Left cardiac atrium (tissue), 4 donors: ENCODE data around the gene TBC1D2. TPM values are rescaled to one million over a fixed set of nuclear protein-coding genes. Genes with fewer than 3 reads are reported as not detected.

Source experiments
- ATAC-seq, 2 donors: fragments of 200-7000 bp; cut with Tn5 transposase; one replicate each; pipeline ENCODE4 v1.9.1; 2020; ENCODE audit warnings: mild to moderate bottlenecking in 2 of 2, moderate library complexity in 2 of 2
- DNase-seq: peaks from one replicate; pipeline ENCODE4 v3.0.0-alpha.2; 2020
- intact Hi-C, 2 donors: fragments of 100-400 bp; cut with DNase I; formaldehyde crosslinking; loops; one replicate each; pipeline versions ENCODE4 v1.14.1 to v1.15.1; 2022 to 2023
- microRNA-seq, 2 donors: library from miRNA; unstranded; fragments of <30 nt; microRNA quantifications; one replicate each; pipeline ENCODE4 v1.2.0, GENCODE V29; 2020
- total RNA-seq, 2 donors: library from RNA; stranded (reverse); fragmentation: NEBNext Ultra II Directional; extraction: Animal tissue kit (Norgen Biotek cat#: 25700); gene quantifications; one replicate each; pipeline ENCODE4 v1.2.1, GENCODE V29; 2021
- donor health status: DM: no; HTN: yes; CAD: no.
- donor health status: DM: no; HTN: yes; CAD: no; lungs with severe emphysema.
- donor health status: DM: yes; HTN: yes; CAD: no.
- donor health status: Dilated cardiomyopathy.

TBC1D2 gene
- total RNA-seq, 2 donors from 2014 or later, result 4.4 to 5.3 TPM

DNA sequence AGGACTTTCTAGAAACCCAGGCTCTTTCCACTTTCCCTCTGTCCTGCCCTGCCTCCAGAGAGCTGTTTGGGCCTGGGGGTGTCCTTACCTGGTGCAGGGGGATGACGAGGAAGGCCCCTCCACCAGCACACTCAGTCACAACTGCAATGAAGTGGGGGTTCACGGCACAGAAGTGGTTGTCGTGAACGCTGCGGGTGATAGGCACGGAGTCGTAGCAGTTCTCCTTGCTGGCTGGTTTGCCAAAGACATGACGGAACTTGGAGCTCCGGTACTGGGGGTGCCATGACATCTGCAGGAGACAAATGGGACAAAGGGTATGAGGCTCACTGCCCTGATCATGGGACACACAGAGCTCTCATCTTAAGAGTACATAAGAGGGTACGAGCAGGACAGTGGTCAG, 98.1 kb downstream of the TBC1D2 start:
- intact Hi-C loops, result no loop called here
- DNase-seq, result no peak
- no peak for ATAC-seq

DNA sequence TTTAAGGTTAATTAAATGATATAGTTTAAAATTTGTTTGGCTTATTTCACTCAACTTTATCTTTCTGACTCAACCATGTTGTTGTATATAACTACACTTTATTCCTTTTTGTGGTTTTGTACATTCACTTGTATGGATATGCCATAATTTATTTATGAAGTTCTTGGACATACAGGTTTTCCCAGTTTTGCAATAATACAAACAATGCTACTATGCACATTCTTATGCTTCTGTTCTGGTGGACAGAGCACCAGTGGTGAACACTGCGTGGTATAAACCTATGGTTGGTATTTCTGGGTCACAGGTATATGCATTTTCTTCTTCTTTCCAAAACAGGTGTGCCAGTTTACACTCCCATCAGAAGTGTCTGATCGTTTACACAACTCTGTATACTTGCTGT, 100.8 kb downstream of the TBC1D2 start:
- ATAC-seq (no peak), DNase-seq (no peak)
- intact Hi-C loops, result no loop called here

DNA sequence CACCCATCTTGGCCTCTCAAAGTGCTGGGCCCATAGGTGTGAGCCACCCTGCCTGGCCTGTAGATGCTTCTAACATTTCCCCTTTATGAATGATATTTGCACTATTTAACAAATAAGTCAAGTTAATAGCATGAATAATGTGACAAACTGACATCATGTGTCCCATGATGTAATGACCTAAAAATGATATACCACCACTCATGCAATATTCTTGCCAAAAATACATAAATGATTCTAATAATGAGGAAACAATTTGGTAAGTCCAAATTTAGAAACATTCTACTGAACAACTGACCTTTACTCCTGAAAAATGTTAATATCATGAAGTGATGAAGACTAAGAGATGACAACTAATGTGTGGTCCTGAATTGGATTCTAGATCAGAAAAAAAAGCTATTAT, 102.9 kb downstream of the TBC1D2 start:
- DNase-seq, result no peak
- no peak for ATAC-seq
- intact Hi-C loops, result no loop called here

DNA sequence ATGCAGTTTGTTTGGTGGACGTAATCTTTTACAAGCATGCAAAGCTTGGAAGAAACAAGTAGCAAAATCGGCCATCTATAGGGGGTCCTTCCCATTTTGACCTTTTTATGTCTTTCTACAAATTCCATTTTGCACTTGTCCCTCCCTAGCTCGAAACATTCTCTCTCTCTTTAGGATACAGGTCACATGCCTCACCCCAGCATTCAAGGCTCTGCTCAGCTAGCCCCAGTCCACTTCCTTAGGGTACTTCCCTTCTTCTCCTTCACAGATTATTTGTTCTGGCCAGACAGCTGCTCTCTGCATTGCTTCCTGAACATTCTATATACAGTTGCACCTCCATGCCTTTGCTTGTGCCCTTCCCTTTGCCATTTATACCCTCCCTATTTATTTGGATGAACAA, 104.7 kb downstream of the TBC1D2 start:
- ATAC-seq (peak in 1 of 2 donors; percentile 49), DNase-seq (no peak)
- intact Hi-C loops, result no loop called here

DNA sequence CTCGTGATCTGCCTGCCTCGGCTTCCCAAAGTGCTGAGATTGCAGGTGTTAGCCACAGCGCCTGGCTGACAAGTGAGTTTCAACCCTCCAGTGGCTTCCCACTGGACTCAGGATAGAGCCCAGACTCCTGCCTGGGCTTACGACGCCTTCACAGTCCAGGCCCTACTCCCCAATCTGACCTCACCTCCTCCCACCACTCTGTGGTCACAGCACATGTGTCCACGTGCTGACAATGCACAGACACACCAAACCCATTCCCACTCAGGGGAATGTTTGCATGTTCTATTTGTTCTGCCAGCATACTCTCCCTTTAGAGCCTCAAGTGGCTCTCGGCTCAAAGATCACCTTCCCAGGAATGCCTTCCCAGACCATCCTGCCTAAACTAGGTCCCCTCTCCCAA, 105.3 kb downstream of the TBC1D2 start:
- intact Hi-C loops, result no loop called here
- no peak for DNase-seq
- ATAC-seq, result peak in 1 of 2 donors; percentile 23

DNA sequence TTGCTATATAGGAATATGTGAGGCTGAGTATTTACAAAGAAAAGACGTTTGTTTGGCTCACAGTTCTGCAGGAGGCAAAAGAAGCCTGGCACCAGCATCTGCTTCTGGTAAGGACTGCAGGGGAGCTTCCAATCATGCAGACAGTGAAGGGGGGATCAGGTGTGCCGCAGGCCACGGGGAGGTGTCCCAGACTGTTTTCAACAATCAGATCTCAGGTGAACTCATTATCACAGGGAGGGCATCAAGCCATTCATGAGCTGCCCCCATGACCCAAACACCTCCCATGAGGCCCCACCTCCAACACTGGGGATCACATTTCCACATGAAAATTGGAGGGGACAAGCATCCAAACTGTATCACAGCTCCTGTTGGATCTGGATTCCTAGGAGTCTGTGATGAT, 106.0 kb downstream of the TBC1D2 start:
- no peak for ATAC-seq
- intact Hi-C loops, result no loop called here
- DNase-seq, result no peak

Small RNA genes lying within 50 kb of the gene (microRNA-seq; reads per million reads assigned to microRNA genes)
- 0 to 0.20 reads per million in 2 donors for gene MIR6854

Other genes with a start within 250 kb of the TBC1D2 start
- 10 to 100 TPM; 31.0 to 41.5 TPM for gene NANS, start 198.9 kb downstream of the TBC1D2 start, total RNA-seq
- 10 to 100 TPM in 1 of 2 donors, 1 to 10 TPM in 1; 4.3 to 12.2 TPM for gene TRIM14, start 136.4 kb downstream of the TBC1D2 start, total RNA-seq
- gene CORO2A, start 63.0 kb downstream of the TBC1D2 start, total RNA-seq, result 1 to 10 TPM in 1 of 2 donors, under 1 TPM in 1; 0.60 to 1.4 TPM